Gastrocnemius medialis (tissue), 4 donors: ENCODE measurements around the gene MAPK6. TPM values are rescaled to one million over a fixed set of nuclear protein-coding genes. Genes with fewer than 3 reads are reported as not detected.

Experiments
- total RNA-seq, 4 donors: library from RNA; depleted of rRNA; stranded (reverse); fragments of >200 nt; gene quantifications; one replicate each; pipeline versions ENCODE4 v1.1.0 to v1.2.3, GENCODE V29; 2016

Gene MAPK6
- total RNA-seq, 4 donors from 2014 or later, result 47.6 to 84.4 (median 56.4) TPM

Other genes starting within 250 kb of the MAPK6 start
- 1 to 10 TPM; 6.2 to 9.2 (median 6.7) TPM for gene TMOD3, start 189.6 kb upstream of the MAPK6 start, total RNA-seq
- 10 to 100 TPM in 3 of 4 donors, 1 to 10 TPM in 1; 6.7 to 14.8 (median 11.7) TPM for gene LEO1, start 47.4 kb upstream of the MAPK6 start, total RNA-seq
- gene BCL2L10, start 93.6 kb downstream of the MAPK6 start, total RNA-seq, result not detected
- gene GNB5, start 172.2 kb downstream of the MAPK6 start, total RNA-seq, result 1 to 10 TPM; 2.9 to 4.6 (median 3.6) TPM